HG03103 (cell line): ENCODE measurements around the gene MAGI1.
"Not testable (repeated sequence)": the region's sequence is repeated elsewhere in the genome, so short reads cannot be mapped to it uniquely, and the experiment has no call there.

ENCODE experiments used
- ATAC-seq: cut with Tn5 transposase; IDR thresholded peaks from one replicate; pipeline ENCODE4 v1.9.1; 2021; ENCODE audit warnings: low read depth; ENCODE audit not compliant: unreplicated experiment

The MAGI1 gene

GRCh38 chr3:65616563-65616962 is 422.2 kb downstream of the MAGI1 start:
- no peak for ATAC-seq

GRCh38 chr3:65615329-65615728 is 423.4 kb downstream of the MAGI1 start:
- ATAC-seq = no peak

- ATAC-seq = no peak
Observed at GRCh38 chr3:65614585-65614984, 424.1 kb downstream of the MAGI1 start.

GRCh38 chr3:65607965-65608460 is 430.7 kb downstream of the MAGI1 start:
- not testable (repeated sequence) for ATAC-seq

- ATAC-seq = no peak
Observed at GRCh38 chr3:65607101-65607500, 431.6 kb downstream of the MAGI1 start.

GRCh38 chr3:65605876-65606432 is 432.8 kb downstream of the MAGI1 start:
- ATAC-seq = no peak

- ATAC-seq = no peak
Observed at GRCh38 chr3:65604863-65605526, 433.7 kb downstream of the MAGI1 start.

- no peak for ATAC-seq
Observed at GRCh38 chr3:65603631-65604030, 435.1 kb downstream of the MAGI1 start.

- no peak for ATAC-seq
Observed at GRCh38 chr3:65600888-65601287, 437.8 kb downstream of the MAGI1 start.

- ATAC-seq = no peak
Observed at GRCh38 chr3:65597952-65598413, 440.7 kb downstream of the MAGI1 start.

- no peak for ATAC-seq
Observed at GRCh38 chr3:65597226-65597951, 441.3 kb downstream of the MAGI1 start.

GRCh38 chr3:65596571-65597225 is 442.0 kb downstream of the MAGI1 start:
- ATAC-seq = no peak

GRCh38 chr3:65596029-65596300 is 442.8 kb downstream of the MAGI1 start:
- ATAC-seq = no peak

GRCh38 chr3:65595222-65596028 is 443.3 kb downstream of the MAGI1 start:
- no peak for ATAC-seq

GRCh38 chr3:65593780-65594752 is 444.7 kb downstream of the MAGI1 start:
- no peak for ATAC-seq

GRCh38 chr3:65591313-65591712 is 447.4 kb downstream of the MAGI1 start:
- no peak for ATAC-seq

GRCh38 chr3:65588884-65589283 is 449.8 kb downstream of the MAGI1 start:
- no peak for ATAC-seq

- no peak for ATAC-seq
Observed at GRCh38 chr3:65587650-65588439, 450.9 kb downstream of the MAGI1 start.

- ATAC-seq = no peak
Observed at GRCh38 chr3:65584913-65585312, 453.8 kb downstream of the MAGI1 start.
